Neural progenitor cell (in vitro differentiated cells): Measurements from ENCODE around the gene PVALEF. TPM values are rescaled to one million over a fixed set of nuclear protein-coding genes. Genes with fewer than 3 reads are reported as not detected.
A peak's percentile ranks its signal among the peaks of the same experiment; 100 is the strongest.

Experiments used
- DNase-seq: peaks from one replicate; pipeline ENCODE4 v3.0.0-alpha.2; 2016; ENCODE audit warnings: low spot score
- H2AFZ ChIP-seq: fragments of 200-600 bp; sonication (generic); replicated peaks from 2 replicates; pipeline ENCODE4 v1.6.1; 2016; ENCODE audit warnings: antibody characterized with exemption
- H3F3A ChIP-seq: fragments of 200-600 bp; sonication (generic); 2 replicates; pipeline ENCODE4 v1.6.1; 2016; ENCODE audit warnings: antibody characterized with exemption, low read depth
- H3K27ac ChIP-seq: fragments of 200-600 bp; sonication (generic); 2 replicates; pipeline ENCODE4 v1.5.1; 2016; ENCODE audit warnings: mild to moderate bottlenecking
- H3K27me3 ChIP-seq: fragments of 200-600 bp; sonication (generic); 2 replicates; pipeline ENCODE4 v1.6.1; 2016; ENCODE audit warnings: mild to moderate bottlenecking, moderate library complexity
- H3K36me3 ChIP-seq: fragments of 200-600 bp; sonication (generic); 2 replicates; pipeline ENCODE4 v1.5.1; 2016
- H3K4me1 ChIP-seq: fragments of 200-600 bp; sonication (generic); 2 replicates; pipeline ENCODE4 v1.6.1; 2016; ENCODE audit warnings: mixed run types
- H3K4me2 ChIP-seq: fragments of 200-600 bp; sonication (generic); 2 replicates; pipeline ENCODE4 v1.6.1; 2016
- H3K4me3 ChIP-seq: fragments of 200-600 bp; sonication (generic); 2 replicates; pipeline ENCODE4 v1.5.1; 2016
- H3K79me2 ChIP-seq: fragments of 200-600 bp; sonication (generic); 2 replicates; pipeline ENCODE4 v1.6.1; 2016; ENCODE audit warnings: low read depth
- H3K9ac ChIP-seq: fragments of 200-600 bp; sonication (generic); 2 replicates; pipeline ENCODE4 v1.6.1; 2016
- H3K9me3 ChIP-seq: fragments of 200-600 bp; sonication (generic); 2 replicates; pipeline ENCODE4 v1.5.1; 2016; ENCODE audit warnings: low read depth
- H4K20me1 ChIP-seq: fragments of 200-600 bp; sonication (generic); 2 replicates; pipeline ENCODE4 v1.6.1; 2016; ENCODE audit warnings: low read depth
- H3K27ac Mint-ChIP-seq: 3 replicates; pipeline ENCODE4 v1.8.0; 2021; ENCODE audit warnings: mixed read lengths
- H3K27me3 Mint-ChIP-seq: 2 replicates; pipeline ENCODE4 v1.8.0; 2022; ENCODE audit warnings: low read depth, mild to moderate bottlenecking, inconsistent platforms, moderate library complexity, mixed read lengths; ENCODE audit not compliant: insufficient read depth
- H3K36me3 Mint-ChIP-seq: 3 replicates; pipeline ENCODE4 v1.8.0; 2021; ENCODE audit warnings: mixed read lengths
- H3K4me1 Mint-ChIP-seq: 3 replicates; pipeline ENCODE4 v1.8.0; 2021; ENCODE audit warnings: mixed read lengths
- H3K4me3 Mint-ChIP-seq: 3 replicates; pipeline ENCODE4 v1.8.0; 2021; ENCODE audit warnings: mild to moderate bottlenecking, moderate library complexity, mixed read lengths
- H3K9me3 Mint-ChIP-seq: 3 replicates; pipeline ENCODE4 v1.8.0; 2020; ENCODE audit warnings: mixed read lengths
- EZH2 ChIP-seq: fragments of 200-600 bp; sonication (generic); IDR thresholded peaks from 2 replicates; pipeline ENCODE4 v1.6.1; 2017; ENCODE audit warnings: antibody characterized with exemption, mild to moderate bottlenecking, moderate library complexity
- EZH2phosphoT487 ChIP-seq: fragments of 200-600 bp; sonication (generic); IDR thresholded peaks from 2 replicates; pipeline ENCODE4 v1.6.1; 2017; ENCODE audit warnings: antibody characterized with exemption
- total RNA-seq: library from RNA; depleted of rRNA; stranded (reverse); fragments of >200 nt; gene quantifications from 2 replicates; pipeline ENCODE4 v1.2.3, GENCODE V29; 2015; ENCODE audit warnings: low replicate concordance
- TF ChIP-seq, protein P1 (sequence below): fragments of 200-600 bp; sonication (generic); IDR thresholded peaks from 2 replicates; pipeline ENCODE4 v1.5.1; 2017; ENCODE audit warnings: antibody characterized with exemption, mild to moderate bottlenecking

PVALEF gene
- total RNA-seq, 1 donor from 2014 or later = not detected

DNA sequence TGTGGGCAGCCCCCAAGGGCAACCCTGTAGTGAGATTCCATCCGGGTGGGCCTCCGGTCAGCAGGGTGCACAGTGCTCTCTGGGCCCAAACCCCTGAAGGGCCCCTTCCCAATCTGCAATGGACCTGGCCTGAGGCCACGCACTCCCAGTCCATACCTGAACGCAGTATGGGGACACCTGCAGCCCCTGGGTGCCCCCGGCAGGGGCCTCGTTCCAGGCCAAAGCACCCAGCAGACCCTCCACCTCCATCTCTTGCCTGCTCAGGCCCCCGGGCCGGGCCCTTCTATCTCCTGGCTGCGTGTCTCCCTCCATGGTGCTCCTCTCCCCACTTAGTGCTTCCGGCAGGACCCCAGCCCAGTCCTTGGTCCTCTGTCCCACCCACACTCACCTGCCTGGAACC, 18.0 kb downstream of the PVALEF start:
- no peaks in the 10 kb centered on the region for H3K9me3 ChIP-seq
- no peaks in the 10 kb centered on the region for H3K36me3 ChIP-seq

DNA sequence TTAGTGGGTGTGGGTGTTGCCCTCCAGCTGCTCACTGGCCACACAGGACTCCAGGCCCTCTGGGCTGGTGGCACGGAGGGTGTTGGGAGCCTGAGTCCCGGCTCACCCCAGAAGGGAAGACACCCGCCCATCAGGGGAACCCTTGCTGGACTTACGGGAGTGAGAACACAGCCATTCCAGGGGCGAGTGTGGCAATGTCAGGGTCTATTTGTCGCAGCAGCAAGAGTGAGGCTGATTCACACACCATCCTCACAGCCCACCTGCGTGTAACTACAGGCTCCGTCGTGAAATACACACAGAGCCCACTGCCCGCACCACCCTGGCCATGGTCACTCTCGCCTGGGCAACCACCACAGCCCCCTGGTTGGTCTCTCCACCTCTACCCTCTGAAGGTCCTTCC, 18.5 kb downstream of the PVALEF start:
- H2AFZ ChIP-seq = no peak overlapping the region
- no peak overlapping the region for H3K4me3 Mint-ChIP-seq
- TF ChIP-seq EZH2phosphoT487 (no peak), EZH2 (no peak)
- TF ChIP-seq, protein P1, sequence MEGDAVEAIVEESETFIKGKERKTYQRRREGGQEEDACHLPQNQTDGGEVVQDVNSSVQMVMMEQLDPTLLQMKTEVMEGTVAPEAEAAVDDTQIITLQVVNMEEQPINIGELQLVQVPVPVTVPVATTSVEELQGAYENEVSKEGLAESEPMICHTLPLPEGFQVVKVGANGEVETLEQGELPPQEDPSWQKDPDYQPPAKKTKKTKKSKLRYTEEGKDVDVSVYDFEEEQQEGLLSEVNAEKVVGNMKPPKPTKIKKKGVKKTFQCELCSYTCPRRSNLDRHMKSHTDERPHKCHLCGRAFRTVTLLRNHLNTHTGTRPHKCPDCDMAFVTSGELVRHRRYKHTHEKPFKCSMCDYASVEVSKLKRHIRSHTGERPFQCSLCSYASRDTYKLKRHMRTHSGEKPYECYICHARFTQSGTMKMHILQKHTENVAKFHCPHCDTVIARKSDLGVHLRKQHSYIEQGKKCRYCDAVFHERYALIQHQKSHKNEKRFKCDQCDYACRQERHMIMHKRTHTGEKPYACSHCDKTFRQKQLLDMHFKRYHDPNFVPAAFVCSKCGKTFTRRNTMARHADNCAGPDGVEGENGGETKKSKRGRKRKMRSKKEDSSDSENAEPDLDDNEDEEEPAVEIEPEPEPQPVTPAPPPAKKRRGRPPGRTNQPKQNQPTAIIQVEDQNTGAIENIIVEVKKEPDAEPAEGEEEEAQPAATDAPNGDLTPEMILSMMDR = no peak
- peaks cover 8% of the 10 kb centered on the region for H3K4me1 ChIP-seq
- H3K36me3 ChIP-seq = no peaks in the 10 kb centered on the region
- no peaks in the 10 kb centered on the region for H4K20me1 ChIP-seq
- DNase-seq = no peak
- no peaks in the 10 kb centered on the region for H3K9me3 Mint-ChIP-seq
- H3K4me1 Mint-ChIP-seq = no peaks in the 10 kb centered on the region
- no peaks in the 10 kb centered on the region for H3K27me3 ChIP-seq
- no peaks in the 10 kb centered on the region for H3K79me2 ChIP-seq
- H3K27me3 Mint-ChIP-seq = peaks cover 7% of the 10 kb centered on the region
- no peak overlapping the region for H3K27ac ChIP-seq
- H3K27ac Mint-ChIP-seq = peak overlapping the region; percentile 46
- H3K4me3 ChIP-seq = no peak overlapping the region
- no peaks in the 10 kb centered on the region for H3K9me3 ChIP-seq
- H3K4me2 ChIP-seq = no peak overlapping the region
- H3K36me3 Mint-ChIP-seq = no peaks in the 10 kb centered on the region
- H3K9ac ChIP-seq = no peak overlapping the region
- H3F3A ChIP-seq = peaks cover 5% of the 10 kb centered on the region

More for the DNA sequence above, 18.0 kb downstream of the PVALEF start:
- H3K36me3 Mint-ChIP-seq = no peaks in the 10 kb centered on the region
- Histone ChIP-seq H3K4me2 (no peak overlapping the region), H2AFZ (no peak overlapping the region), H3F3A (peaks cover 5% of the 10 kb centered on the region), H3K79me2 (no peaks in the 10 kb centered on the region), H3K4me1 (peaks cover 8% of the 10 kb centered on the region), H3K27ac (no peak overlapping the region), H4K20me1 (no peaks in the 10 kb centered on the region), H3K4me3 (no peak overlapping the region), H3K9ac (no peak overlapping the region), H3K27me3 (no peaks in the 10 kb centered on the region)
- H3K27ac Mint-ChIP-seq = no peak overlapping the region
- peaks cover 7% of the 10 kb centered on the region for H3K27me3 Mint-ChIP-seq
- TF ChIP-seq EZH2phosphoT487 = no peak
- no peak for TF ChIP-seq EZH2
- TF ChIP-seq, protein P1 = no peak
- no peak overlapping the region for H3K4me3 Mint-ChIP-seq
- H3K4me1 Mint-ChIP-seq = no peaks in the 10 kb centered on the region
- H3K9me3 Mint-ChIP-seq = no peaks in the 10 kb centered on the region
- no peak for DNase-seq

DNA sequence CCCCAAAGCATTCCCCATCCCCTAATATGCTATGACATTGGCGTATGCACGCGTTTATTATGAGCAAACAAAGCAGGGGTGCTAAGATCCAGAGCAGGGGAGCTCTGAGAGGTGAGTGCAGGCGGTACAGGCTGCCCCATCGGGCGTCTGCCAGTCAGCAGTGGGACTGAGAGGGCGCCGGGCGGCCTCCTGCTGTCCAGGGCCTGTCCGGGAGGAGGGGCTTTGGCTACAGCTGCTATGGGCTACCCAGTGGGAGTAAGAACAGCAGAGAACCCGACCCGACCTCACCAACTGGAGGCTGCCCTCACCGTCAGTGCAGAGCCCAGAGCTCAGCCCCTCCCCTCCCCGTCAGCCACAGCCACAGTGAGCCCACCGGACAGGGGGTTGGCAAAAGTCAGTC, 19.2 kb downstream of the PVALEF start:
- no peaks in the 10 kb centered on the region for H4K20me1 ChIP-seq
- no peaks in the 10 kb centered on the region for H3K9me3 ChIP-seq
- no peak overlapping the region for H2AFZ ChIP-seq
- peaks cover 8% of the 10 kb centered on the region for H3K4me1 ChIP-seq
- Mint-ChIP-seq H3K4me1 (no peaks in the 10 kb centered on the region), H3K36me3 (no peaks in the 10 kb centered on the region), H3K27me3 (peaks cover 7% of the 10 kb centered on the region), H3K27ac (no peak overlapping the region), H3K9me3 (no peaks in the 10 kb centered on the region), H3K4me3 (no peak overlapping the region)
- no peak overlapping the region for H3K4me3 ChIP-seq
- H3K4me2 ChIP-seq = no peak overlapping the region
- H3F3A ChIP-seq = peaks cover 5% of the 10 kb centered on the region
- DNase-seq = peak; percentile 66
- no peak overlapping the region for H3K9ac ChIP-seq
- no peaks in the 10 kb centered on the region for H3K79me2 ChIP-seq
- TF ChIP-seq EZH2phosphoT487 (no peak), EZH2 (no peak)
- TF ChIP-seq, protein P1 = no peak
- no peak overlapping the region for H3K27ac ChIP-seq
- no peaks in the 10 kb centered on the region for H3K27me3 ChIP-seq
- H3K36me3 ChIP-seq = no peaks in the 10 kb centered on the region
